K562 (cell line): Measurements from ENCODE around the gene TXN2. TPM values are rescaled to one million over a fixed set of nuclear protein-coding genes. Genes with fewer than 3 reads are reported as not detected.

ENCODE experiments used
- ATAC-seq: fragments of 200-7000 bp; cut with Tn5 transposase; 3 replicates; pipeline ENCODE4 v1.9.1; 2020; ENCODE audit warnings: moderate library complexity
- BruUV-seq: library from RNA; stranded (reverse); fragments of 400-500 nt; replicated peaks from 2 replicates; lab custom pipeline; 2021; lab: Mats Ljungman, UMichigan
- CTCF ChIA-PET: fragments of 300-600 bp; formaldehyde crosslinking; extraction: SDS; loops from one replicate; lab custom pipeline; 2021; ENCODE audit warnings: low intra/inter-chr PET ratio; lab: Yijun Ruan, JAX
- POLR2A ChIA-PET: fragments of 300-600, 350-650 bp; sonication (Branson Sonifier 250); formaldehyde crosslinking; extraction: SDS; loops from one replicate; lab custom pipeline; 2021; ENCODE audit warnings: antibody characterized with exemption, inconsistent platforms; lab: Yijun Ruan, JAX
- DNase-seq, 4 experiments: peaks; one replicate each; pipeline versions ENCODE4 v3.0.0 to v3.0.0-alpha.2; 2011 to 2018; ENCODE audit warnings: low spot score in 3 of 4, mixed read lengths in 3 of 4; ENCODE audit errors: extremely low read depth in 1 of 4
- FAIRE-seq: peaks from 2 replicates; lab custom pipeline; 2011; peaks lifted over from hg19 to GRCh38; lab: Jason Lieb, UNC
- H2AFZ ChIP-seq: 2 replicates; pipeline ENCODE4 v1.6.0; 2011; ENCODE audit warnings: low read depth, low read length, control low read depth, inconsistent platforms
- H3K27ac ChIP-seq: fragments of 200-600 bp; 3 replicates; pipeline ENCODE4 v1.8.0; 2011; ENCODE audit warnings: low read depth, mild to moderate bottlenecking, control low read depth, inconsistent platforms, low read length, moderate library complexity, mixed read lengths; ENCODE audit errors: extremely low read depth
- H3K27me3 ChIP-seq, 2 experiments: fragments of 300-600 bp in 1 of 2; 2 replicates in 1 of 2; 3 replicates in 1 of 2; pipeline versions ENCODE4 v1.6.0 to v1.8.0; 2011; ENCODE audit warnings: inconsistent platforms in 2 of 2, low read length in 2 of 2, mild to moderate bottlenecking in 1 of 2, mixed read lengths in 1 of 2, moderate library complexity in 1 of 2; ENCODE audit not compliant: control insufficient read depth in 2 of 2, insufficient read depth in 2 of 2
- H3K36me3 ChIP-seq: fragments of 300-600 bp; 3 replicates; pipeline ENCODE4 v1.8.0; 2011; ENCODE audit warnings: mild to moderate bottlenecking, low read length, inconsistent platforms; ENCODE audit not compliant: control insufficient read depth, insufficient read depth
- H3K4me1 ChIP-seq, 2 experiments: fragments of 200-600 bp in 1 of 2; replicated peaks in 1 of 2; 2 replicates in 1 of 2; 3 replicates in 1 of 2; pipeline versions ENCODE4 v1.5.1 to v1.8.0; 2011; ENCODE audit warnings: inconsistent platforms in 2 of 2, low read length in 2 of 2, mild to moderate bottlenecking in 1 of 2, mixed read lengths in 1 of 2, moderate library complexity in 1 of 2; ENCODE audit not compliant: control insufficient read depth in 2 of 2, insufficient read depth in 2 of 2
- H3K4me2 ChIP-seq: 2 replicates; pipeline ENCODE4 v1.6.1; 2011; ENCODE audit warnings: low read length, control low read depth, inconsistent platforms, mixed read lengths; ENCODE audit not compliant: insufficient read depth
- H3K4me3 ChIP-seq: fragments of 200-600 bp; sonication (generic), shearing (Covaris generic); 2 replicates; pipeline ENCODE4 v1.5.1; 2016; ENCODE audit warnings: control low read depth, inconsistent platforms
- H3K79me2 ChIP-seq: fragments of 200-600 bp; 3 replicates; pipeline ENCODE4 v1.8.0; 2011; ENCODE audit warnings: low read length, inconsistent platforms; ENCODE audit not compliant: control insufficient read depth, insufficient read depth
- H3K9ac ChIP-seq, 2 experiments: 2 replicates each; pipeline versions ENCODE4 v1.6.0 to v1.6.1; 2011; ENCODE audit warnings: low read depth in 2 of 2, low read length in 2 of 2, control low read depth in 1 of 2, inconsistent platforms in 1 of 2, mild to moderate bottlenecking in 1 of 2, mixed read lengths in 1 of 2; ENCODE audit not compliant: insufficient read depth in 1 of 2
- H3K9me1 ChIP-seq: one replicate; pipeline ENCODE4 v1.6.0; 2011; ENCODE audit warnings: inconsistent platforms, mild to moderate bottlenecking, low read length, moderate library complexity; ENCODE audit not compliant: control insufficient read depth, insufficient read depth
- H3K9me3 ChIP-seq: replicated peaks from 2 replicates; pipeline ENCODE4 v1.5.1; 2011; ENCODE audit warnings: low read depth, low read length, inconsistent platforms; ENCODE audit not compliant: control insufficient read depth, insufficient read depth
- H4K20me1 ChIP-seq: replicated peaks from 2 replicates; pipeline ENCODE4 v1.6.1; 2011; ENCODE audit warnings: low read length, inconsistent platforms, mixed read lengths; ENCODE audit not compliant: control insufficient read depth, insufficient read depth
- CBFA2T2 ChIP-seq: fragments of 450-650 bp; conservative IDR thresholded peaks from 2 replicates; pipeline ENCODE4 v1.6.1; 2017; ENCODE audit warnings: mild to moderate bottlenecking
- HCFC1 ChIP-seq: IDR thresholded peaks from 2 replicates; pipeline ENCODE4 v1.6.1; 2012; ENCODE audit warnings: low read depth, low read length, improper control_type of control experiment
- HDAC1 ChIP-seq, 2 experiments: fragments of 450-650 bp; IDR thresholded peaks; 2 replicates each; pipeline ENCODE4 v1.6.1; 2016 to 2017; ENCODE audit warnings: inconsistent platforms in 1 of 2, mild to moderate bottlenecking in 1 of 2, moderate library complexity in 1 of 2
- MTA2 ChIP-seq: fragments of 450-650 bp; IDR thresholded peaks from 2 replicates; pipeline ENCODE4 v1.6.1; 2016; ENCODE audit warnings: low read depth
- NR2F6 ChIP-seq: fragments of 450-650 bp; formaldehyde crosslinking; IDR thresholded peaks from 2 replicates; pipeline ENCODE4 v1.4.0; 2020; ENCODE audit warnings: mild to moderate bottlenecking
- RCOR1 ChIP-seq, 2 experiments: IDR thresholded peaks; 2 replicates each; pipeline ENCODE4 v1.6.1; 2012; ENCODE audit warnings: low read depth in 2 of 2, low read length in 2 of 2, borderline replicate concordance in 1 of 2, improper control_type of control experiment in 1 of 2
- U2AF2 ChIP-seq: fragments of 200-400 bp; formaldehyde crosslinking; optimal IDR thresholded peaks from 2 replicates; pipeline ENCODE3; 2017; ENCODE audit warnings: low read depth, mild to moderate bottlenecking, low read length
- WHSC1 ChIP-seq: IDR thresholded peaks from one replicate; pipeline ENCODE4 v1.6.1; 2012; ENCODE audit warnings: low read length, control low read depth, inconsistent platforms
- ZNF507 ChIP-seq: conservative IDR thresholded peaks from 2 replicates; pipeline ENCODE4 v1.6.1; 2017; ENCODE audit warnings: missing genetic modification characterization, missing compliant biosample characterization
- ZNF551 ChIP-seq: fragments of 250-450 bp; sonication (Bioruptor Pico); IDR thresholded peaks from 2 replicates; pipeline ENCODE4 v1.5.0; 2021; ENCODE audit warnings: mild to moderate bottlenecking, moderate library complexity
- WGBS: fragments of 100-300 bp; shearing (Covaris generic); methylation state at CpG from one replicate; pipeline ENCODE4 v1.1.6; 2016; ENCODE audit warnings: low coverage, mixed read lengths; ENCODE audit not compliant: insufficient coverage; ENCODE audit errors: missing lambda C conversion rate; 5-methylcytosine and 5-hydroxymethylcytosine counted together
- in situ Hi-C: fragments of 300-500 bp; cut with MboI; formaldehyde crosslinking; loops from 4 replicates; pipeline ENCODE4 v1.15.0; 2018; ENCODE audit warnings: inconsistent platforms, mixed read lengths
- intact Hi-C: fragments of 100-400 bp; cut with micrococcal nuclease; formaldehyde crosslinking; loops from 2 replicates; pipeline ENCODE4 v1.14.2; 2022
- polyA plus RNA-seq, 8 experiments: library from polyadenylated mRNA; depleted of rRNA in 4 of 8; stranded (reverse) in 5 of 8; unstranded in 3 of 8; fragments of >200 nt; fragmentation: Nextera tagmentation in 2 of 8; fragmentation: Illumina TruSeq in 1 of 8; extraction: Ambion mirVana in 2 of 8; extraction: Trizol in 1 of 8; gene quantifications; 2 replicates each; pipeline versions ENCODE4 v1.2.1 to v1.2.3, GENCODE V29; 2011 to 2014; ENCODE audit warnings: inconsistent platforms in 1 of 8, missing spikeins in 1 of 8
- total RNA-seq, 7 experiments: library from RNA; depleted of rRNA in 6 of 7; stranded (reverse); fragments of >200 nt in 6 of 7; fragmentation: Illumina TruSeq in 2 of 7; extraction: Trizol in 2 of 7; gene quantifications; 2 replicates each; pipeline versions ENCODE4 v1.2.1 to v1.2.3, GENCODE V29; 2011 to 2021; ENCODE audit warnings: low replicate concordance in 1 of 7
- TF ChIP-seq, protein P1 (sequence below): fragments of 450-650 bp; IDR thresholded peaks from 2 replicates; pipeline ENCODE4 v1.7.1; 2018; ENCODE audit warnings: mild to moderate bottlenecking, low read depth; ENCODE audit not compliant: partially characterized antibody

TXN2 gene
- total and polyA plus RNA-seq, 9 of the 15 experiments (the other 6 are each of a cell fraction or from before 2014, with no cell fraction given) = 48.5 to 399 (median 118) TPM

DNA sequence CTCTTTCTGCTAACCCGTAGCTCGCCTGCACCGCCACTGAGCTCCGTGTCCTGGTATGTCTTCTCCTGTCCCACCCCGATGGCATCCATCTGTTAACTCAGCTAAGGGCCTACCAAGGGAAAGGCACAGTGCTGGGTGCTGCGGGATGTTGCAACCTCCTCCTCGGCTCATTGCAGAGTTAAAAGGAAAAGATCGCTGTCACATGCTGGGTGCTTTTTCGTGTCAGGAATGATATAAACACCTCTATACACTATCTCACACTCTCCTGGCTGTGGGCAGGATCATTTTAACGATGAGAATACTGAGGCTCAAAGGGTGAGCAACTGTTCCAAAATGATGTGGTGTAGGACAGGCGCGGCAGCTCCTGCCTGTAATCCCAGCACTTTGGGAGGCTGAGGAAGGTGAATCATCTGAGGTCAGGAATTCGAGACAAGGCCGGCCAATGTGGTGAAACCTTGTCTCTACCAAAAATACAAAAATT is 10.1 kb downstream of the TXN2 start:
- peaks cover 19 to 25% of the 10 kb centered on the region in 2 experiments for H3K4me1 ChIP-seq

DNA sequence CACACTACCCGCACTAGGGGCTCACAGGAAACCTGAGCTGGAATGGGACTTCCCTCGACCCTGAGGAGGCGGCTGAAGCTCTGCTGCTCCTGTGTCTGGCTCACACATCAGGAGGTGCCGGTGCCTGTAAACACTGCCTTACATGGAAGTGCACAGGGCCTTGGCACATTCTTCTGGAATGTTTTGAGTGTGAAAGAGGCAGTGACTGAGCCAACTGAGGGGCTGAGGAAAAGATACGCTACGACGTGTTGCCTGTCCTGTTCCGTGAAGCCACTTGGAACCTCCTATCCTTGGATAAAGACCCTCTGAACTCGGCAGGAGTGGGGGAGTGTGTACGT is 10.5 kb downstream of the TXN2 start:
- no peak overlapping the region for H3K4me3 ChIP-seq
- H3K36me3 ChIP-seq = peaks cover 81% of the 10 kb centered on the region; the same call in 2 of the 3 replicates
- no peak overlapping the region for H3K9ac ChIP-seq
- H3K27ac ChIP-seq = no peak overlapping the region
- DNase-seq (no peak), ATAC-seq (peak; percentile 17; the same call in 1 of the 3 replicates), FAIRE-seq (no peak)
- intact Hi-C loops = loop anchor here (5.0 kb wide), 1 partner anchor 169 kb away; no protein-coding TSS in a partner anchor
- POLR2A ChIA-PET = interaction anchor here (1.0 to 1.8 kb wide), 6 partner anchors 10 to 178 kb away, joined by 3 to 7 read pairs (median 4); partner anchors contain the start of genes EIF3D and TXN2
- H3K4me1 ChIP-seq = peaks cover 22 to 25% of the 10 kb centered on the region in 2 experiments
- H3K4me2 ChIP-seq = no peak overlapping the region
- H2AFZ ChIP-seq = no peak overlapping the region
- H3K27me3 ChIP-seq = no peaks in the 10 kb centered on the region
- in situ Hi-C loops = no loop called here
- H3K79me2 ChIP-seq = no peaks in the 10 kb centered on the region; the same call in 2 of the 3 replicates
- peaks cover 3% of the 10 kb centered on the region for H3K9me1 ChIP-seq
- H4K20me1 ChIP-seq = 0 out of 2 replicates have a peak, but pooled peaks cover 3% of the 10 kb centered on the region
- BruUV-seq = no TSS peak
- no peaks in the 10 kb centered on the region for H3K9me3 ChIP-seq
- CTCF ChIA-PET = interaction anchor here (0.7 to 1.7 kb wide), 2 partner anchors 19 to 170 kb away, joined by 7 to 18 read pairs; no protein-coding TSS in a partner anchor
- 86% methylated on average over 6 of the region's 10 CpGs for WGBS
- TF ChIP-seq RCOR1 (IDR thresholded peaks at IDR 0.05; ENCODE audit: borderline replicate concordance in 1 of 2, low read depth in 2 of 2, low read length in 2 of 2) = no peak
- TF ChIP-seq, protein P1, sequence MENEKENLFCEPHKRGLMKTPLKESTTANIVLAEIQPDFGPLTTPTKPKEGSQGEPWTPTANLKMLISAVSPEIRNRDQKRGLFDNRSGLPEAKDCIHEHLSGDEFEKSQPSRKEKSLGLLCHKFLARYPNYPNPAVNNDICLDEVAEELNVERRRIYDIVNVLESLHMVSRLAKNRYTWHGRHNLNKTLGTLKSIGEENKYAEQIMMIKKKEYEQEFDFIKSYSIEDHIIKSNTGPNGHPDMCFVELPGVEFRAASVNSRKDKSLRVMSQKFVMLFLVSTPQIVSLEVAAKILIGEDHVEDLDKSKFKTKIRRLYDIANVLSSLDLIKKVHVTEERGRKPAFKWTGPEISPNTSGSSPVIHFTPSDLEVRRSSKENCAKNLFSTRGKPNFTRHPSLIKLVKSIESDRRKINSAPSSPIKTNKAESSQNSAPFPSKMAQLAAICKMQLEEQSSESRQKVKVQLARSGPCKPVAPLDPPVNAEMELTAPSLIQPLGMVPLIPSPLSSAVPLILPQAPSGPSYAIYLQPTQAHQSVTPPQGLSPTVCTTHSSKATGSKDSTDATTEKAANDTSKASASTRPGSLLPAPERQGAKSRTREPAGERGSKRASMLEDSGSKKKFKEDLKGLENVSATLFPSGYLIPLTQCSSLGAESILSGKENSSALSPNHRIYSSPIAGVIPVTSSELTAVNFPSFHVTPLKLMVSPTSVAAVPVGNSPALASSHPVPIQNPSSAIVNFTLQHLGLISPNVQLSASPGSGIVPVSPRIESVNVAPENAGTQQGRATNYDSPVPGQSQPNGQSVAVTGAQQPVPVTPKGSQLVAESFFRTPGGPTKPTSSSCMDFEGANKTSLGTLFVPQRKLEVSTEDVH = no peak
- TF ChIP-seq CBFA2T2 = no peak
- no peak for TF ChIP-seq ZNF551
- no peak for TF ChIP-seq MTA2
- no peak for TF ChIP-seq HDAC1 (IDR thresholded peaks at IDR 0.05)
- TF ChIP-seq HCFC1 = no peak
- TF ChIP-seq U2AF2 = no peak
- TF ChIP-seq WHSC1 = no peak
- TF ChIP-seq, all 486 proteins: peak for 0

More for the DNA sequence above, 10.1 kb downstream of the TXN2 start:
- H4K20me1 ChIP-seq = 0 out of 2 replicates have a peak, but pooled peaks cover 3% of the 10 kb centered on the region
- no peak overlapping the region for H3K4me3 ChIP-seq
- intact Hi-C loops = loop anchor here (5.0 kb wide), 1 partner anchor 169 kb away; no protein-coding TSS in a partner anchor
- ATAC-seq (no peak), FAIRE-seq (peak; percentile 6), DNase-seq (no peak)
- no peak overlapping the region for H3K4me2 ChIP-seq
- no TSS peak for BruUV-seq
- H3K79me2 ChIP-seq = no peaks in the 10 kb centered on the region; the same call in 2 of the 3 replicates
- in situ Hi-C loops = no loop called here
- H3K27ac ChIP-seq = no peak overlapping the region
- H3K36me3 ChIP-seq = peaks cover 84% of the 10 kb centered on the region; the same call in 2 of the 3 replicates
- WGBS = 88% methylated on average over 10 of the region's 14 CpGs
- no peak overlapping the region for H2AFZ ChIP-seq
- H3K9me3 ChIP-seq = no peaks in the 10 kb centered on the region
- CTCF ChIA-PET = interaction anchor here (0.7 kb wide), 1 partner anchor 19 kb away, joined by 7 read pairs; no protein-coding TSS in a partner anchor
- H3K9me1 ChIP-seq = peaks cover 3% of the 10 kb centered on the region
- no peaks in the 10 kb centered on the region for H3K27me3 ChIP-seq
- POLR2A ChIA-PET = interaction anchor here (0.6 to 1.8 kb wide), 7 partner anchors 10 to 179 kb away, joined by 3 to 7 read pairs (median 4); partner anchors contain the start of genes EIF3D and TXN2
- no peak overlapping the region for H3K9ac ChIP-seq
- TF ChIP-seq NR2F6 (no peak), ZNF507 (tag) (no peak)
